Activated CD8-positive, alpha-beta memory T cell treated with anti-CD3 and anti-CD28 coated beads, Interleukin-2, amount 50 U/mL, for 24 hours (primary cell): Measurements from ENCODE around the gene CYRIA.

ENCODE experiments used
- DNase-seq: peaks from one replicate; pipeline ENCODE4 v3.0.0-alpha.2; 2020; ENCODE audit errors: extremely low read depth

CYRIA gene

GRCh38 chr2:16650287-16651249, 15.1 kb downstream of the CYRIA start:
- no peak for DNase-seq

GRCh38 chr2:16649353-16650286, 16.0 kb downstream of the CYRIA start:
- no peak for DNase-seq

GRCh38 chr2:16647992-16648617, 17.5 kb downstream of the CYRIA start:
- no peak for DNase-seq

GRCh38 chr2:16645775-16646559, 19.7 kb downstream of the CYRIA start:
- no peak for DNase-seq

- no peak for DNase-seq
Observed at GRCh38 chr2:16645088-16645487, 20.5 kb downstream of the CYRIA start.

- no peak for DNase-seq
Observed at GRCh38 chr2:16644221-16644925, 21.3 kb downstream of the CYRIA start.

GRCh38 chr2:16643099-16643498, 22.5 kb downstream of the CYRIA start:
- DNase-seq = no peak

- DNase-seq = no peak
Observed at GRCh38 chr2:16642088-16642487, 23.5 kb downstream of the CYRIA start.

- no peak for DNase-seq
Observed at GRCh38 chr2:16641509-16641908, 24.1 kb downstream of the CYRIA start.

GRCh38 chr2:16640867-16641266, 24.8 kb downstream of the CYRIA start:
- no peak for DNase-seq

GRCh38 chr2:16640001-16640700, 25.5 kb downstream of the CYRIA start:
- DNase-seq = no peak

GRCh38 chr2:16639431-16639830, 26.2 kb downstream of the CYRIA start:
- no peak for DNase-seq

- DNase-seq = no peak
Observed at GRCh38 chr2:16638946-16639345, 26.7 kb downstream of the CYRIA start.

- DNase-seq = no peak
Observed at GRCh38 chr2:16637304-16637703, 28.3 kb downstream of the CYRIA start.

- DNase-seq = no peak
Observed at GRCh38 chr2:16635791-16636699, 29.6 kb downstream of the CYRIA start.

- no peak for DNase-seq
Observed at GRCh38 chr2:16633621-16634430, 31.8 kb downstream of the CYRIA start.

GRCh38 chr2:16632598-16632997, 33.0 kb downstream of the CYRIA start:
- DNase-seq = no peak

GRCh38 chr2:16630463-16630862, 35.2 kb downstream of the CYRIA start:
- no peak for DNase-seq
